Fibroblast of mammary gland (primary cell): ENCODE data around the gene PRRG1.
"Not testable (repeated sequence)": the region's sequence is repeated elsewhere in the genome, so short reads cannot be mapped to it uniquely, and the experiment has no call there.

Experiments used
- DNase-seq: peaks from one replicate; pipeline ENCODE4 v3.0.0-alpha.2; 2010; ENCODE audit warnings: low read depth
- H3K4me3 ChIP-seq: 2 replicates; pipeline ENCODE4 v1.5.1; 2011; ENCODE audit warnings: low read depth, mild to moderate bottlenecking, low read length, moderate library complexity; ENCODE audit not compliant: control insufficient read depth
- CTCF ChIP-seq: conservative IDR thresholded peaks from 2 replicates; pipeline ENCODE4 v1.5.1; 2011; ENCODE audit warnings: low read depth, low read length, inconsistent platforms; ENCODE audit not compliant: control insufficient read depth, insufficient read depth

The PRRG1 gene

GRCh38 chrX:37476571-37477170 is 127.5 kb downstream of the PRRG1 start:
- TF ChIP-seq CTCF = no peak
- DNase-seq = no peak
- H3K4me3 ChIP-seq = no peak overlapping the region

GRCh38 chrX:37484335-37484734 is 135.2 kb downstream of the PRRG1 start:
- DNase-seq = peak; percentile 2
- H3K4me3 ChIP-seq = not testable (repeated sequence)

- TF ChIP-seq CTCF = no peak
- DNase-seq = no peak
- no peak overlapping the region for H3K4me3 ChIP-seq
Measured at GRCh38 chrX:37485429-37485828, 136.3 kb downstream of the PRRG1 start.

GRCh38 chrX:37487271-37487670 is 138.1 kb downstream of the PRRG1 start:
- no peak overlapping the region for H3K4me3 ChIP-seq
- no peak for DNase-seq
- no peak for TF ChIP-seq CTCF

- DNase-seq = no peak
- TF ChIP-seq CTCF = no peak
- H3K4me3 ChIP-seq = no peak overlapping the region
Measured at GRCh38 chrX:37488323-37488722, 139.2 kb downstream of the PRRG1 start.

GRCh38 chrX:37491686-37492085 is 142.5 kb downstream of the PRRG1 start:
- H3K4me3 ChIP-seq = no peak overlapping the region
- no peak for DNase-seq
- TF ChIP-seq CTCF = no peak

- TF ChIP-seq CTCF = peak; percentile 16
- DNase-seq, H3K4me3 ChIP-seq: not testable (repeated sequence)
Measured at GRCh38 chrX:37495760-37496159, 146.6 kb downstream of the PRRG1 start.

GRCh38 chrX:37497126-37497525 is 148.0 kb downstream of the PRRG1 start:
- H3K4me3 ChIP-seq, DNase-seq: not testable (repeated sequence)

GRCh38 chrX:37498323-37498722 is 149.2 kb downstream of the PRRG1 start:
- not testable (repeated sequence) for H3K4me3 ChIP-seq, DNase-seq

- H3K4me3 ChIP-seq, DNase-seq: not testable (repeated sequence)
Measured at GRCh38 chrX:37499649-37500048, 150.5 kb downstream of the PRRG1 start.
